ENCODE data around the gene TNF. TPM values are rescaled to one million over a fixed set of nuclear protein-coding genes. Genes with fewer than 3 reads are reported as not detected.

TNF gene
- total RNA-seq, 1 experiment from 2014 or later: not detected

GRCh38 chr6:31529329-31530150 lies 45.8 kb upstream of the TNF start:
- no peak overlapping the region for H3K9ac ChIP-seq (ENCODE audit: low read length)
- CTCF ChIA-PET: no interaction called here
- no peak overlapping the region for H3K27ac ChIP-seq (ENCODE audit: low read length)
- ATAC-seq (peak; percentile 3; the same call in 1 of the 2 replicates), DNase-seq (no peak)
- no peaks in the 10 kb centered on the region for H3K27me3 ChIP-seq (ENCODE audit: low read length)
- H3K79me2 ChIP-seq (ENCODE audit: low read length): no peaks in the 10 kb centered on the region
- H3K4me3 ChIP-seq (ENCODE audit: low read length): no peak overlapping the region
- H3K9me2 ChIP-seq (replicated peaks; ENCODE audit: low read length): no peaks in the 10 kb centered on the region
- no peak overlapping the region for H2AFZ ChIP-seq (ENCODE audit: low read length)
- BruUV-seq (replicated peaks): no TSS peak
- intact Hi-C loops (cut with micrococcal nuclease): loop anchor here (2.0 kb wide), 1 partner anchor 35 kb away; no protein-coding TSS in a partner anchor
- no peaks in the 10 kb centered on the region for H3K9me3 ChIP-seq (ENCODE audit: low read length)
- no peaks in the 10 kb centered on the region for H3F3A ChIP-seq (ENCODE audit: low read length, unreplicated experiment)
- POLR2A ChIA-PET (ENCODE audit: unreplicated experiment): no interaction called here
- H3K4me1 ChIP-seq (ENCODE audit: insufficient read depth, low read length): peaks cover 8% of the 10 kb centered on the region
- no peak overlapping the region for H3K4me2 ChIP-seq (ENCODE audit: low read length)
- H3K36me3 ChIP-seq (ENCODE audit: low read depth, low read length): peaks cover 46% of the 10 kb centered on the region
- no peak for TF ChIP-seq EZH2phosphoT487 (IDR thresholded peaks at IDR 0.05; ENCODE audit: borderline replicate concordance, low read length)
- no peak for TF ChIP-seq EZH2 (IDR thresholded peaks at IDR 0.05; ENCODE audit: low read length, unreplicated experiment)
- TF ChIP-seq, protein P1, sequence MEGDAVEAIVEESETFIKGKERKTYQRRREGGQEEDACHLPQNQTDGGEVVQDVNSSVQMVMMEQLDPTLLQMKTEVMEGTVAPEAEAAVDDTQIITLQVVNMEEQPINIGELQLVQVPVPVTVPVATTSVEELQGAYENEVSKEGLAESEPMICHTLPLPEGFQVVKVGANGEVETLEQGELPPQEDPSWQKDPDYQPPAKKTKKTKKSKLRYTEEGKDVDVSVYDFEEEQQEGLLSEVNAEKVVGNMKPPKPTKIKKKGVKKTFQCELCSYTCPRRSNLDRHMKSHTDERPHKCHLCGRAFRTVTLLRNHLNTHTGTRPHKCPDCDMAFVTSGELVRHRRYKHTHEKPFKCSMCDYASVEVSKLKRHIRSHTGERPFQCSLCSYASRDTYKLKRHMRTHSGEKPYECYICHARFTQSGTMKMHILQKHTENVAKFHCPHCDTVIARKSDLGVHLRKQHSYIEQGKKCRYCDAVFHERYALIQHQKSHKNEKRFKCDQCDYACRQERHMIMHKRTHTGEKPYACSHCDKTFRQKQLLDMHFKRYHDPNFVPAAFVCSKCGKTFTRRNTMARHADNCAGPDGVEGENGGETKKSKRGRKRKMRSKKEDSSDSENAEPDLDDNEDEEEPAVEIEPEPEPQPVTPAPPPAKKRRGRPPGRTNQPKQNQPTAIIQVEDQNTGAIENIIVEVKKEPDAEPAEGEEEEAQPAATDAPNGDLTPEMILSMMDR (conservative IDR thresholded peaks at IDR 0.05; ENCODE audit: low read depth, low read length): no peak
- peaks cover 5% of the 10 kb centered on the region; the same call in 1 of the 2 replicates for H4K20me1 ChIP-seq (ENCODE audit: low read length)

DNA sequence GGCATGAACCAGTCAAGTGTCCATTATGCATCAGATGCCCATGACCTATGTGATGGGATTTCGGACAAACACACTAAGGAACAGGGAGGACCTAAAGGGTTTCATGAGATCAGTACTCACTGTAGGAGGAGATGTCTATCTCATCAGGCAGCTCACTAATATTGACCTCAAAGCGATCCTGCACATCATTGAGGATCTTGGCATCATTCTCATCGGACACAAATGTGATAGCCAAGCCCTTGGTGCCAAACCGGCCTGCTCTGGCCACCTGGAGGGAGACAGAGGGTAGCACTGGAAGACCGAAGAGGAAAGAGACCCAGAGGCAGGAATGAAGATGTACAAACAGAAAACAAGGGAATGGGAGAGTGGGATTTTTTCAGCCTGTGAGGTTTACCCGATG lies 44.7 kb upstream of the TNF start:
- no peaks in the 10 kb centered on the region for H3K27me3 ChIP-seq (ENCODE audit: low read length)
- peaks cover 9% of the 10 kb centered on the region for H3K79me2 ChIP-seq (ENCODE audit: low read length)
- H3K4me2 ChIP-seq (ENCODE audit: low read length): no peak overlapping the region
- intact Hi-C loops (cut with micrococcal nuclease): no loop called here
- H3K9ac ChIP-seq (ENCODE audit: low read length): no peak overlapping the region
- H3K4me1 ChIP-seq (ENCODE audit: insufficient read depth, low read length): peaks cover 7% of the 10 kb centered on the region
- no peaks in the 10 kb centered on the region for H3F3A ChIP-seq (ENCODE audit: low read length, unreplicated experiment)
- POLR2A ChIA-PET (ENCODE audit: unreplicated experiment): no interaction called here
- H3K9me3 ChIP-seq (ENCODE audit: low read length): no peaks in the 10 kb centered on the region
- ATAC-seq: no peak
- TF ChIP-seq EZH2 (IDR thresholded peaks at IDR 0.05; ENCODE audit: low read length, unreplicated experiment): no peak
- TF ChIP-seq, protein P1 (conservative IDR thresholded peaks at IDR 0.05; ENCODE audit: low read depth, low read length): no peak
- no peak for TF ChIP-seq EZH2phosphoT487 (IDR thresholded peaks at IDR 0.05; ENCODE audit: borderline replicate concordance, low read length)
- no peaks in the 10 kb centered on the region for H3K9me2 ChIP-seq (replicated peaks; ENCODE audit: low read length)
- no TSS peak for BruUV-seq (replicated peaks)
- peaks cover 17% of the 10 kb centered on the region for H4K20me1 ChIP-seq (ENCODE audit: low read length)
- CTCF ChIA-PET: no interaction called here
- DNase-seq: no peak
- no peak overlapping the region for H2AFZ ChIP-seq (ENCODE audit: low read length)
- H3K36me3 ChIP-seq (ENCODE audit: low read depth, low read length): peaks cover 57% of the 10 kb centered on the region
- no peak overlapping the region for H3K27ac ChIP-seq (ENCODE audit: low read length)
- no peak overlapping the region for H3K4me3 ChIP-seq (ENCODE audit: low read length)

- Histone ChIP-seq H3K9me3 (ENCODE audit: low read length) (no peaks in the 10 kb centered on the region), H4K20me1 (ENCODE audit: low read length) (peaks cover 22% of the 10 kb centered on the region), H3K27ac (ENCODE audit: low read length) (no peak overlapping the region), H3K27me3 (ENCODE audit: low read length) (no peaks in the 10 kb centered on the region), H3F3A (ENCODE audit: low read length, unreplicated experiment) (no peaks in the 10 kb centered on the region), H3K4me3 (ENCODE audit: low read length) (no peak overlapping the region), H2AFZ (ENCODE audit: low read length) (no peak overlapping the region), H3K36me3 (ENCODE audit: low read depth, low read length) (peaks cover 62% of the 10 kb centered on the region), H3K79me2 (ENCODE audit: low read length) (peaks cover 14% of the 10 kb centered on the region), H3K4me1 (ENCODE audit: insufficient read depth, low read length) (peaks cover 2% of the 10 kb centered on the region), H3K4me2 (ENCODE audit: low read length) (no peak overlapping the region), H3K9me2 (replicated peaks; ENCODE audit: low read length) (no peaks in the 10 kb centered on the region), H3K9ac (ENCODE audit: low read length) (no peak overlapping the region)
- TF ChIP-seq EZH2 (IDR thresholded peaks at IDR 0.05; ENCODE audit: low read length, unreplicated experiment) (no peak), EZH2phosphoT487 (IDR thresholded peaks at IDR 0.05; ENCODE audit: borderline replicate concordance, low read length) (no peak)
- TF ChIP-seq, protein P1 (conservative IDR thresholded peaks at IDR 0.05; ENCODE audit: low read depth, low read length): no peak
- ChIA-PET POLR2A (ENCODE audit: unreplicated experiment) (no interaction called here), CTCF (no interaction called here)
- DNase-seq: no peak
- ATAC-seq: no peak
- intact Hi-C loops (cut with micrococcal nuclease): no loop called here
- BruUV-seq (replicated peaks): no TSS peak
Measured at GRCh38 chr6:31531162-31531561, 44.2 kb upstream of the TNF start.

Measured in PC-3 (cell line).